SKM-1 (cell line): ENCODE measurements around the gene NPAS2.

ENCODE experiments used
- DNase-seq: peaks from one replicate; lab custom pipeline; 2025; ENCODE audit not compliant: unreplicated experiment; lab: John Stamatoyannopoulos, UW

NPAS2 gene

DNA sequence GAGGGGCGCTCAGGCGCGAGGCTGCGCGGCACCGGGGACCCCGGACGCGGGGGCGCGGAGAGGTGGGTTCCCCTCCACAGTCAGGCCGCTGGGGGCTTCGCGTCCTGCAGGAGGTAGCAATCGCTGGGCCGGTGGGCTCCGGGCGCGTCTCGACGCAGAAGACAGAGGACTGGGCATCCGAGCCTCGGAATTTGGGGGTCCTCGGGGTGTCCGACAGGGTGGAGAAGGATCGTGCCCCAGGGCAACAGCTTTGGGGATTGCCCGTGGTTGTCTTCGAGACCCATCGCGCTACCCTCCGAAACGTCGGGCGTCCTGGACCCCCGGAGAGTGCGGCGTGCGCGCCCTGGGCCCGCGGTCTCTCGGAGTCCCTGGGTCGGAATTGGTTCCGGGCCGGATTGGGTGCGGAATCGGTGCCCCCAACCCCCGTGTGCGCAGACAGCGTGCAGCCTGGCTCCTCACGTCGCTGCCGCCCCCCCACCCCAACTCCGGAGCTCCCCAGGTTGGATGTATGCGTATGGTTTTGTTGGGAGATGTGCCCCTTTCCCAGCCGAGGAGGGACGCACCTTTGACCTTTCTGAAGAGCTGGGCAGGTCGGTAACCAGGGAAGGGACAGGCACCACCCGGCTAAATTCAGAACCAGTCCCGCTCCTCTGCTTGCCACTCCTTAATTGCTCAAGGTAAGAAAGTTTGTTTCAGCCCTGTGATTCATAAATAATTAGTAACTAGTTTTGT is 750 bp downstream of the NPAS2 start:
- DNase-seq = no peak

DNA sequence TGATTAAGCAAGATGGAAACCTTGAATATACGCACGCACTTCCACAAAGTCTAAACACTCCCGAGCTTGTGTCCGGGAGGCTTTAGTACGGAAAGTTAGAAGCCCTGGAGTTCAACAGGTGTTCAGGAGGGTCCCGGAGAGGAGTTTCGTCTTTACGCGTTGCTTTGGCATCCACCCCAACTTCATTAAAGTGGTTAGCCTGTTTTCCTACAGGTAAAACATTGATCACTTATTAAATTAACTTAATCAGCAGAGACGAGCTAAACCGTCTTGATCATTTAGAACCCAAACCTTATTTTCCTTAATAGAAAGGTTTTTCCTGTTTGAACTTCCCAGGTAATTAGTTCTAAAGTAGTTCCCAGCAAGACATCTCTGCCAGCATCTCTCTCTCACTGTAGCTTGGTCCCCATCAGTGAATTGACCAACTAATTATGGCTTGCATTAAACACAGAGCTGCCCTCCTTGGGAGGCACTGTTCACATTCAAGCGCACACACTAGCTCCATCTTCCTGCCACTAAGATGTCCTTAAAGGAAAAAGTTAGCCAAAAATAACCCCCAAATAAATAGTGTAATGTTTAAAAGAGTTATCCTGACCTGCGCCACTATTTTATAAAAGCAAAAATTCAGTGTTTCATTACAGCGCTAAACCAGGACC is 1.4 kb downstream of the NPAS2 start:
- no peak for DNase-seq

DNA sequence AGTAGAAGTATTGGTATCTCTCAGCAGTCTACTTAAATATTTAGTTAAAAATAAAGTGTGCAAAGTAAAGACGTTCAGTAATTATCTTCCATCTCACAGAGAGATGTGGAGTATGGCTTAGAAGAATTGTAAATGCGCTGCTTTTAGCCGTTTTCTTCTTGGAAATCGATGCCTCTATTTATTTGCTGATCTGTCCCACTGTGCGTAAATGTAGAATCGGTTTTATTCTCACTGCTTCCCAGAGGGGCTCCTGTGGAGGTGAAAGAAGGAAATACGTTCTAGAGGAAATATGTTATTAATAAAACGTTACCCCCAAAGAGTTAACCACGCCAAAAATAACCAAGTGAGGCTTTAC is 1.9 kb downstream of the NPAS2 start:
- DNase-seq = no peak

DNA sequence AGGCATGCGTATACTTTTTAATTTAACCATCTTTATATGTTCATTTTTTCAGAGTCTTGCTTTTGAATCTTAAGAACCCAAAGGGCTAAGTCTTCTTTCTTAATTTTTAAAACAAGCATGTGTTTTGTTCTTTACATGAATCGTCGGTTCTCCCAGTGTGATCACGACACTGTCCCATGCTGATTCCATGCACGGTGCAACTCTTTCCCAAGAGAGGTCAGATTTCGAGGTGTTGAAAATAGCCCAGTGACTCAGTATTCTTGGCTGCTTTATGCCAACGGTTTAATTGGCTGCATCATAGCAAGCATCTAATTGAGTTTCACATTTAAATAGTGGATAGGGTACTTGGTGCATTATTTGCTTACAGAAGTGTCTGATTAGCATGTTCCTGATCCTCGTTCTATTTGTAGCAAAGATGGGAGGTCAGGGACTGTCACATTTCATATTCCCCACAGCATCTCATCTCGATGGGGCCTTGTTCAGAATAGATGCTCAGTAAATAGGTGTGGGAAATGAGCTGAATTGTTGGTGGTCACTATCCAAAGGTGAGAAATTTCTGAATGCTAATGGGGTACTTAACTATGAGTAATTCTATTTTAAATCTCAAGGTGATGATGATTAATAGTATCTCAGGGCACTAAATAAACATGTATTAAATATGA is 2.8 kb downstream of the NPAS2 start:
- no peak for DNase-seq

DNA sequence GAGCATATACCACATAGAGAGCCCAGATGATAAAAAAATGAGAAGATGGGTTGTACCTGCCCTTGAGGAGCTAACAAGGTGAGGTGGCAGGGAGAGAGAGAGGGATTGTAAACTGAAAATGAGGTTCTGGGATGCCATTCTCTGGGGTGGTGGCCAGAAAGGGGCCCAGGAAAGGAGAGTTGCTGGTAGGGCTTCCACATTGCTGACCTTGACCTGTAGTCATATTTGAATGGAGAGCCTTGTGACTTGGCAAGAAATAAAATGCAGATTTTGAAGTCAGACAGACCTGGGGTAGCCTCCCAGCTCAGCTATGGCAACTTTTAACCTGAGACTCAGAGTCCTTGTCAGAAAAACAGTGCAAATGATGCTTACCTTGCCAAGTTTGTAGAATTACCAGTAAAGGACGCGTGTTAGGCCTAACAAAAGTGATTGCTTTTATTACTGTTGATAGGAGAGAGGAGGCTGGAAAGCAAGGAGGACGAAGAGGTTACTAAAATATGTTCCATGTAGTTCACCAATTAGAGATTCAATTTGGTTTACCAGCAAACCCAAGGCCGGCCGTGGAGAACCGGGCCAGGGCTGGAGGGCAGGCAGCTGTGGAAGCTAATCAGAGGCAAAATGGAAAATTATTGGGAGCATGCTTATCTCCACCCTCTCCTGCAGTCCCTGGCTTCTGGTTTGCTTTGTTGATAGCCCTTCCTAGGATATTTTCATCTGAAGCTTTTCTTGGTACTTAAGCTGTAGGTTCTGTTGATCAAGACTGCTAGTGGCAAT is 3.9 kb downstream of the NPAS2 start:
- no peak for DNase-seq

DNA sequence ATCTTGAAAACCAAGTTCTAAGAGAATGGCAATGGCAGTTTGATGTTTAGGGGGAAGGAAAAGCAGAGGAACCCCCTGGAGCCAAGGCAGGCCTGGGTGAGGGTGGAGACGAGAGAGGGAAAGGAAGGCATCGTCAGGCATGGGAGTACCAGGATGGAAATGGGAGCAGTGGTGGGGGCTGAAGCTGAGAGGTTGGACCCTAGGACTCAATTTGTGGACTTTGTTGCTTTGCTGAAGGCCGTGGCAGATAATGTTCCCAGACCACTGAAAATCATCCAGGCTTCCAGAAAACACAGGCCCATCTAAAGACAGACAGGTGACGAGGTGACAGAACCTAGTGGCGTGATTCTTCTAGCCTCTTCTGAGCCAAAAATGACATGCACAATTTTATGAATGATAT is 4.9 kb downstream of the NPAS2 start:
- no peak for DNase-seq

DNA sequence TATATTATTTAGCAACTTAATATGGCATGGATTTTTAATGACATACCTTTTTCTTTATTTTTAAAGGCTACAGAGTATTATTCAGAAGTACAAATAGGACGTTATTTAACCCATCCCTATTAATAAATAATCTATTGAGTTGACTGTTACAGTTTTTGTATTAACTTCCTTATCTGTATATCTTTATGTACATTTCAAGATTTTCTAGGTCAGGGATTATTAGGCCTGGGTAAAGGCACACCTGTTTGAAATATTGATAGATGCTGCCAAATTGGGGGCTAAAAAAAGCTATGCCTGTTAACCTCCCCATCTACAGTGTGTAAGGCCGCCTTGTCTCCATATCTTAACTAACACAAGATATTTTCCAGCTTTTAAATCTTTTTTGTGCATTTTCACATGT is 6.6 kb downstream of the NPAS2 start:
- DNase-seq = no peak

DNA sequence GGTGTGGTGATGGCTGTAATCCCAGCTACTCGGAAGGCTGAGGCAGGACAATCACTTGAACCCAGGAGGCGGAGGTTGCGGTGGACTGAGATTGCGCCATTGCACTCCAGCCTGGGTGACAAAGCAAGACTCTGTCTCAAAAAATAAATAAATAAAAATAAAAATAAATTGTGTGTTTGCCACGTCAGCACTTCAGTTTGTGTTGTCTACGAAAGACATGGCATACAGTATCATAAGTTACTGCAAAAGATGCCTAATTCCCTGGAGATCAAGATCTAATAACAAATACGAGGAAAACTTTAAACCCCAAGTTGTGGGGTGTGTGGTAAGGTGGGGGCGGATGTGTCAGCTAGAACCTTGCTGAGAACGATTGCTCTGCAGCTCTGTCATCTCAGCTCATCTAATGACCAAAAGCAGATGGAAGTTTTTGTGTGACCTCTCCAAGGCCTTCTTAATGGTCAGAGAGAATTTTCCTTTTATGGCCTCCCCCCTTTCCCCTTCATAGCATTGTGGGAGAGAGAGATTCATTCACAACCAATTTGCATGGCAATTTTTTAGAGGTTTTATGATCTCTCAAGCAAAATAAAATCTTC is 11.3 kb downstream of the NPAS2 start:
- no peak for DNase-seq

DNA sequence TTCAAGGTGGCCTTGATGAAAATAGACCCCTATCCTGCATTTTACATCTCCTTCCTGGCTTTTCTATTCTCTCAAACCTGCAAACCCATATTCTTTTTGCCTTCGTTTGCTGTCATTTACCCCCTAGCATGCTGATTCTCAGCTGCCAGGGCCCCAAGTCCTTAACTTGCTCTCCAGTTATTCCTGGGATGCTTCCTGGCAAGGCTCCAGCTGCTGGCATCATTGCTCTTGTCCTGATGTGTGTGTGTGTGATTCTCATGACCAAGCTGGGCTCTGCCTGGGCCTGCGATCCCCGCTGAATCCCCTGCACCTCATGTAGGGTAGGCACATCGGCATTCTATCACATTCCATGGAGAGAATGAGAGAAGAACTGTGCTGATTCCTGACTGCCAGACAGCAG is 11.9 kb downstream of the NPAS2 start:
- DNase-seq = no peak

DNA sequence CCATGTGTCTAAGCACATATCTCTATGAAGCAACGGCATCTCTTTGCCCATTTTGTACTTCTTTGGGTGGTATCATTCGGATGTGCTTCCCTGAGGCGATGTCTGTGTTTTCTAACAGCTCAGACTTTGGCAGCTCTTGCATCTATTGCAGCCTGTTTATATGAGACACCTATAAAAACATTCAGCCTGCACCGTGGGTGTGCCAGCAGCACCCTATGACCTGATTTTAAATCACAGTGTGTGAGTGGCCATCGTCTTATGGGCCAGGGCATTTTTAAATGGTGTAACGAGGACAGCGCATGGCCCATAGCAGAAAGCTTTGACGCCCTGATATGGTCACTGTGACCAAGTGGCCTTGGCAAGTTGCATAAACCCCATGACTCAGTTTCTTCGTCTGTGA is 12.9 kb downstream of the NPAS2 start:
- DNase-seq = no peak

DNA sequence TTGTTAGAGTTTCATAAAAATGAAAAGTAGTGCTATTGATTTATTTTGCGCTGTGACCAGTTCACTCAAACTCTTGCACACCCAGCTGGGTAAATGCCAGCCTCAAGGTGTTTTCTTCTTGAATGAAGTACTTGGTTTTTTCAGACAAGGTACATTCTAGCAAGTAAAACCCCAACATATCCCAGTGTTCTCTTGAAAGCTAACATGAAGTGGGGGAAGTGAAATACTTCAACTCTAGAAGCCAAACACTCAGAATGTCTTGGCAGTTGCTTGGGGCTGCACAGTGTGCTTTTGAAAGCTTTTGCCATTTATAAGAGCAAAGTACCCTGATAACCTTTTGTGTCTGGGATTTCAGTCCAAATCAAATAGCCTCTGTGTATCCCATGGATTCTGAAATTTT is 13.4 kb downstream of the NPAS2 start:
- DNase-seq = no peak

DNA sequence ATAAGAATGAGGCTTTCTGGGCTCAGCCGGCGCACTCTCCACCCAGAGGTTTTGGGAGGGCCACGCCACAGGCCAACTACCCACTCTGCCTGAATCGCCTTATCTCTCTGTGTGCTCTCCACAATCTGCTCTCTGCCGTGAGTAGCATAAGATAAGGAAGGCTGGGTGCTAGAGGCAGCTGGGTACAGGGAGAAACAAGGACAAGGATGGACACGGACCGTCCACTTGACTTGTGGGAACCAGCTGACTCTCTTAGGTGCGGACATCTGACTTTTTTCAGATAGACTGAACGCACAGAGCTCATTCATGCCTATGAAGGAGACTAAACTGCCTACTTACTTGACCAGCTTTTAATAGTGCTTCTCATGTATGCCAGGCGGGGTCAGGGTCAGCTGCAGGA is 14.3 kb downstream of the NPAS2 start:
- no peak for DNase-seq

DNA sequence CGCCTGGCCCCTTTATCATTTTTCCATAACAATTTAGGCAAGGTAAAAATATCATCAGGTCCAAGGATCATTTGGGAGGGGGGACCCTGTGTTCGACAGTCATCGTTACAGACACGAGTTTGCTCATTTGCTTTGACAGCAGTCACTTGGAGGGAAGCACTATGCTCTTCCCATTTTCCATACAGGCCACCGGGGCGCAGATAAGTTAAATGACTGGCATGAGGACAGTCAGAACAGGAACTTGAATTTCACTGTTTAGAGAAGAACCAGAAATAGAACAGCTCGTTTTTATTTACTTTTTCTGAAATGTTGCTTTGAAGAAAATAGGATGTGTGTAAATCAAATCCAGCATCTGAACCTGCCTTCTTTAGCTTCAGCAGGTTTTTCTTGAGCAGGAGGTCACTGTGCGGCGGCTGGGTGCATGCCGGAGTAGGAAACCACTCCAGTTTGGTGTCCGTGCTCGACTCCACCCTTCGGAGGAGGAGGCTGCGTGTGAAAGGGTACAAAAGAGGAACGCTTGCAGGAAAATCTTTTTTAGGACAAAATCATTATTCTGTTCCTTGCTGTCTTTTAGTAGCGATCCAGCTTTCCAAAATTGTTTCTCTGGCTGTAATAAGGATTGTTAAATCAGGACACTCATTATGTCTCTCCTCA is 15.2 kb downstream of the NPAS2 start:
- DNase-seq = no peak

DNA sequence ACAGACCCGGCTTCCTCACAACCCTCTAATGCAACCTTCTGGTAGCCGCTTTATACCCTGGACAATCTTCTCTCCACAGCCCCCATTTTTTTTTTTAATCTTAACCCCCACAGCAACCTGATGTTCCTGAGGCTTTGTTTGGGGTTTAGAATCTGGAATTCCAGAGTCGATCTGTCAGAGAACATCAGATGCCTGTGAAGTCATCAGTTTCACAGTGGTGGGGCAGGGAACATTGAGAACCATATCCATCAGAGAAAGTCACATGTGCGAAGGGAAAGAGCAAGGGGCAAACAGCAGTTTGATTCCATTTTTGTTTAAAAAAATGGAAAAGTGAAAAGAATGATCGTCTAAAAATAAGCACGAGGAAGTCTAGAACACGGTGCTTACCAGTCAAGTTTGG is 20.6 kb downstream of the NPAS2 start:
- DNase-seq = no peak

DNA sequence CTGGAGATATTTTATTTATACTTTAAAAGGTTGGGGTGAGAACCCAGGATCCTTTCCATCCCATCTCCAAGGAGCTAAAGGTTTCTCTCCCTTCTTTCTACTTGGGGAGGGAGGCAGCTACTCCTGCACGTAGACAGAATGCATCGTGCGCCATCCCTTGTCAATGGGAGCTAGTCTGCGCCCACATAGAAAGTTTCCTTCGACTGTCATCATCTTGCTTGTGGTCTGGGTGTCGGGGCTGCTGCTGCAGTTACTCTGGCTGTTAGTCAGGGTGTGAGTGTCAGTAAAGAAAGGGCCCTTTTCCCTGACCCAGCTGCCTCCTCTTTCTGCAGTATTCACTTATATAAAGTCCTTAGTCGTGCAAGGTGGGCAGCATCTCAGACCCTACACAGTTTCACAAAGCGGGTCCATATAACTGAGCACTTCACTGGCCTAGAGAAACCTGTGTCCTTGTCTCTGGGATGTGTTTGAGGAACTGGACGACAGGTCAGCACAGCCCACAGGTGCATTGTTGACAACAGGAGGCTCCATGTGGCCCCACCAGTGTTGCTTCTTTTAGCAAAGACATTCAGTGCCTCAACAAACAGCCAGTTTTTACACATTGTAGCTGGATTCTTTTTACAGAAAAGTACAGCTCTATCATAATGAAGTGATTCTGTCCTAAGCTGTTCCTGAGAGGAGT is 22.4 kb downstream of the NPAS2 start:
- no peak for DNase-seq

DNA sequence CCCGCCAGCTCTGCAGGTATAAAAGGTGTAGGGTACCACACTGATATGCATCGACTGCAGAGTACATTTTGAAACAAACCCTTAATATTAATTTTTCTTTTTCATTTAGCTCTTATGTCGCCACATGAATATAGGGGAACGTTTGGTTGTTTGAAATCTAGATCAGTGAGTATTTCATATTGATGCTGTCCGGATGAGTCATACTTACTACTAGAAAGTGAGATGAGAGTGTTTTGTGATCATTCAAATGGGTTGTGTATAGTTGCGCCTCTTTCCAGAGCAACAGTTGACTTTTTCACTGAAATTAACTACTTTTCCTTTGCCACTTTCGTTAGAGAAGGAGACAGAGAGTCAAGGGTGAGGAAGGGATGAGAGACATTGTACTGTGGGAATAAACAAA is 24.6 kb downstream of the NPAS2 start:
- DNase-seq = no peak

DNA sequence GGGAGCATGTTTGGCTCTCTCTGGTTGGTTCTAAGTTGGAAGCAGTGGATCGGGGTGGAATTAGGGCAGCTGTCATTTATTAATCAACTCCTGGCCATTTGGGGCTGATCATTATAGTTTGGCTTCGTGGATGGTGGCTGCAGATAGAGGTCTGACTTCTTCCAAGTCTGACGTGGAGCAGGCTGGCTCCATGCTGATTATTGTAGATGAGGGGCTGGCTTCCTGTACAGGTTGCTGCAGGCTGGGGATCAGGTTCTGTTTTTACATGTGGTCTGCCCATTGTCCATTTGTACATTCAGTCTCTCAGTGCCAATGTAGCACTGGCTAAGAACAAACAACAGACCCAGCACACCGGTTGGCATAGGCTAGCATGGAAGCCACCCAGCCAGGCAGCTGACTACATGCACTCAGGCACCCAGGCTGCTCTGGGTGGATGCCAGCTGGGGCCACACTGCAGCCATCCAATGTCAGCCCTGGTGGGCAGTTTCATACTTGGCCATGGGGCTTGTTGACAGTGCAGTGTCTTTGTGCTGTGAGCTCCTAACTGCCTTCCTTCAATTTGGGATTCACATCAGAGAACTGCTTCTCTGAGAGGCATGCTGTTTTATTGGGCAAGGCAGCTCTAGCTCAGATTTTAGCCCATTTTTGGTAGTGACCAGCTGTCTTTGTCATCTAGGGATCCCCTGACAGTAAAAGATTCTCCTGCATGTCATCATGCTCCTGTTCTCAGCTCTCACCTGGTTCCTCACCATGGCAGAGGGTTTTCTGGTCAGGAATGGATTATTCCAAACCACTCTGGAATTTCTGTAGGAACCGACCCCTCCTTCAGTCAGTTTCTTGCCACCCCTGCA is 25.4 kb downstream of the NPAS2 start:
- no peak for DNase-seq

DNA sequence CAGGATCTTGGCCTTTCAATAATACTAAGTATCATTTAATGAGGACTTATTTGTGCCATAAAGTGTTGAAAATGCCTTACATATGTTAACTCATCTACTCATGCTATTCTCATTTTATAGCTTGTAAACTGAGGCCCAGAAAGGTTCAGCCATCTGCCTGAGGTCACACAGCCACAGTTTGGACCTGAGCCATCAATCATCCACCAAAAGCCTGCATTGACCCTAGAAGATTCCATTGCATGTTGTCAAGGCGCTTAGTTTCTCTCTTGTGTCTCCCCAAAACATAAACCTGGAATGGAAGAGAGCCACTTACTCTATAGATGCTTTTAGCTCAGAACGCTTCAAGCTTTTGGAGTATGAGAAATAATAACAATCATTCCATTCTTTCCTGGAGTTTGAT is 26.8 kb downstream of the NPAS2 start:
- no peak for DNase-seq

DNA sequence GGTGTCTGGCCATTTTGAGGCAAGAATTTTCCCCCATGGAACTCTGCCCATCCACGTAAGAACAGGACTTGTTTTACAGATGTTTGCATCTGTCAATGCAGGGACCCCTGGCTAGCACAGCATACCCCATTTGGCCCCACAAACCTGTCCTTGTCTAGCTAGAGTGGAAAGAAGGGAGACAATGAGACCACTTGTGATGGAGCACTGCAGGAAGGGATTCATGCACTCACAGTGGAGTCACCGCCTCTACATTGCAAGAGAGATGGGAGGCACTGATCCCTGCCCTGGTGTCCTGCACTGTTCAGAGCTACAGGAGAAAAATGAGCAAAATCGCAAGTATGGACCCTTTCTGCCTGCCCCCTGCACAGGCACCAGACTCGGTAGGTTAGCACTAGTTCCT is 32.5 kb downstream of the NPAS2 start:
- no peak for DNase-seq
